Smooth muscle cell (in vitro differentiated cells): Measurements from ENCODE around the gene ACTL7B. TPM values are rescaled to one million over a fixed set of nuclear protein-coding genes. Genes with fewer than 3 reads are reported as not detected.

Experiments used
- DNase-seq: peaks from one replicate; lab custom pipeline; 2025; ENCODE audit not compliant: unreplicated experiment; lab: John Stamatoyannopoulos, UW
- H2AFZ ChIP-seq: fragments of 200-600 bp; sonication (generic); 2 replicates; pipeline ENCODE4 v1.6.0; 2016; ENCODE audit warnings: antibody characterized with exemption, low read depth, mild to moderate bottlenecking
- H3F3A ChIP-seq: fragments of 200-600 bp; sonication (generic); 2 replicates; pipeline ENCODE4 v1.6.0; 2017; ENCODE audit warnings: antibody characterized with exemption, low read depth
- H3K27ac ChIP-seq: fragments of 200-600 bp; sonication (generic); 2 replicates; pipeline ENCODE4 v1.5.1; 2016; ENCODE audit warnings: low read depth, mild to moderate bottlenecking
- H3K27me3 ChIP-seq: fragments of 200-600 bp; sonication (generic); 2 replicates; pipeline ENCODE4 v1.6.1; 2016; ENCODE audit warnings: low read depth, mild to moderate bottlenecking
- H3K36me3 ChIP-seq: fragments of 200-600 bp; sonication (generic); 2 replicates; pipeline ENCODE4 v1.5.1; 2016; ENCODE audit warnings: low read depth
- H3K4me1 ChIP-seq: fragments of 200-600 bp; sonication (generic); 2 replicates; pipeline ENCODE4 v1.5.1; 2016; ENCODE audit warnings: low read depth
- H3K4me2 ChIP-seq: fragments of 200-600 bp; sonication (generic); 2 replicates; pipeline ENCODE4 v1.6.0; 2016; ENCODE audit warnings: mild to moderate bottlenecking
- H3K4me3 ChIP-seq: fragments of 200-600 bp; sonication (generic); 2 replicates; pipeline ENCODE4 v1.5.1; 2016; ENCODE audit warnings: mild to moderate bottlenecking
- H3K79me2 ChIP-seq: fragments of 200-600 bp; sonication (generic); 2 replicates; pipeline ENCODE4 v1.6.0; 2016; ENCODE audit warnings: low read depth, mild to moderate bottlenecking
- H3K9ac ChIP-seq: fragments of 200-600 bp; sonication (generic); 2 replicates; pipeline ENCODE4 v1.6.0; 2016; ENCODE audit warnings: low read depth
- H3K9me3 ChIP-seq: fragments of 200-600 bp; sonication (generic); replicated peaks from 2 replicates; pipeline ENCODE4 v1.5.1; 2016; ENCODE audit warnings: low read depth
- H4K20me1 ChIP-seq: fragments of 200-600 bp; sonication (generic); 2 replicates; pipeline ENCODE4 v1.6.0; 2016; ENCODE audit warnings: low read depth
- WGBS: methylation state at CpG from one replicate; pipeline ENCODE4 v1.1.7; 2016; ENCODE audit warnings: low lambda C conversion rate; 5-methylcytosine and 5-hydroxymethylcytosine counted together
- polyA plus RNA-seq: library from polyadenylated mRNA; unstranded; fragments of >200 nt; fragmentation: Nextera tagmentation; extraction: Ambion mirVana; gene quantifications from 2 replicates; pipeline ENCODE4 v1.2.1, GENCODE V29; 2016
- total RNA-seq: library from RNA; depleted of rRNA; stranded (reverse); fragments of >200 nt; gene quantifications from 2 replicates; pipeline ENCODE4 v1.2.3, GENCODE V29; 2014
- TF ChIP-seq, protein P1 (sequence below): fragments of 200-600 bp; sonication (generic); IDR thresholded peaks from 2 replicates; pipeline ENCODE4 v1.5.1; 2017; ENCODE audit warnings: borderline replicate concordance, mild to moderate bottlenecking, antibody characterized with exemption; ENCODE audit not compliant: insufficient read depth, poor library complexity, severe bottlenecking

The ACTL7B gene, protein sequence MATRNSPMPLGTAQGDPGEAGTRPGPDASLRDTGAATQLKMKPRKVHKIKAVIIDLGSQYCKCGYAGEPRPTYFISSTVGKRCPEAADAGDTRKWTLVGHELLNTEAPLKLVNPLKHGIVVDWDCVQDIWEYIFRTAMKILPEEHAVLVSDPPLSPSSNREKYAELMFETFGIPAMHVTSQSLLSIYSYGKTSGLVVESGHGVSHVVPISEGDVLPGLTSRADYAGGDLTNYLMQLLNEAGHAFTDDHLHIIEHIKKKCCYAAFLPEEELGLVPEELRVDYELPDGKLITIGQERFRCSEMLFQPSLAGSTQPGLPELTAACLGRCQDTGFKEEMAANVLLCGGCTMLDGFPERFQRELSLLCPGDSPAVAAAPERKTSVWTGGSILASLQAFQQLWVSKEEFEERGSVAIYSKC
- total RNA-seq (not detected in 2 replicates), polyA plus RNA-seq (not detected in 2 replicates)

DNA sequence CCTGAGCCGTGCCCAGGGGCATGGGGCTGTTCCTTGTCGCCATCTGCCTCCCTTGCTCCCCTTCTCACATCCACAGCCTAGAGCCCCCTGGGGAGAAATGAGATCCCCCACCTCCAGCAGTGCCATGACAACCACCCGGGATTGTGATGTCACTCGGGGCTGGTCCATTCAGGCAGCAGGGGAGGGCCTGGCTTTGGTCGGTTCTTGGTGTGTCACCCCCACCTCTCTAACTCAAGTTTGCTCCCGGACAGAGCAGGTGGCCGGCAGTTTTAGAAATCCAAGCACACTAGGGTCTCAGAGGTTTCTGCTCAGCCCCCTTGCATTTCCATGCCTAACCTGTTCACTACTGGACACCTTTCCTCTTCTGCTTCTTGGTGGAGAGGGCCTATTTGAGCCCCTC, at the start of gene ACTL7B:
ACTL7B (minus strand) TSS at position 99 of the 400 bp plus-strand sequence; CDS start at position 43, 56 bp downstream.
- H2AFZ ChIP-seq = no peak within 1 kb of the TSS

DNA sequence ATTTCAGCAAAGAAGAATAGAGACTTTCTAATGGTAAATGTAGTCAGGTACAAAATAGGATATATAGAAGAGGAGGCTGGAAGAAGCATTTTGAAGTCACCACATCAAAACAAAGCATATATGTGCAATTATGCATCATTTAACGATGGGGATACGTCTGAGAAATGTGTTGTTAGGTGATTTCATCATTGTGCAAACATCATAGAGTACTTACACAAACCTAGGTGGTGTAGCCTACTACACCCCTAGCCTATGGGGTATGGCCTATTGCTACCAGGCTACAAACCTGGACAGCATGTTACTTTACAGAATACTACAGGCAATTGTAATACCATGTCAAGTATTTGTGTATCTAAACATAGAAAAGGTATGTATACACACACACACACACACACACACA, 49.7 kb upstream of the ACTL7B start:
- no peak overlapping the region for H3K4me3 ChIP-seq
- H3K4me1 ChIP-seq = no peaks in the 10 kb centered on the region
- H3K27me3 ChIP-seq = no peaks in the 10 kb centered on the region
- no peaks in the 10 kb centered on the region for H3K9me3 ChIP-seq
- 89% methylated on average over 2 of the region's 2 CpGs for WGBS
- no peaks in the 10 kb centered on the region for H3K79me2 ChIP-seq
- peaks cover 37% of the 10 kb centered on the region for H3K36me3 ChIP-seq
- H4K20me1 ChIP-seq = no peaks in the 10 kb centered on the region
- no peak overlapping the region for H3K4me2 ChIP-seq
- TF ChIP-seq, protein P1, sequence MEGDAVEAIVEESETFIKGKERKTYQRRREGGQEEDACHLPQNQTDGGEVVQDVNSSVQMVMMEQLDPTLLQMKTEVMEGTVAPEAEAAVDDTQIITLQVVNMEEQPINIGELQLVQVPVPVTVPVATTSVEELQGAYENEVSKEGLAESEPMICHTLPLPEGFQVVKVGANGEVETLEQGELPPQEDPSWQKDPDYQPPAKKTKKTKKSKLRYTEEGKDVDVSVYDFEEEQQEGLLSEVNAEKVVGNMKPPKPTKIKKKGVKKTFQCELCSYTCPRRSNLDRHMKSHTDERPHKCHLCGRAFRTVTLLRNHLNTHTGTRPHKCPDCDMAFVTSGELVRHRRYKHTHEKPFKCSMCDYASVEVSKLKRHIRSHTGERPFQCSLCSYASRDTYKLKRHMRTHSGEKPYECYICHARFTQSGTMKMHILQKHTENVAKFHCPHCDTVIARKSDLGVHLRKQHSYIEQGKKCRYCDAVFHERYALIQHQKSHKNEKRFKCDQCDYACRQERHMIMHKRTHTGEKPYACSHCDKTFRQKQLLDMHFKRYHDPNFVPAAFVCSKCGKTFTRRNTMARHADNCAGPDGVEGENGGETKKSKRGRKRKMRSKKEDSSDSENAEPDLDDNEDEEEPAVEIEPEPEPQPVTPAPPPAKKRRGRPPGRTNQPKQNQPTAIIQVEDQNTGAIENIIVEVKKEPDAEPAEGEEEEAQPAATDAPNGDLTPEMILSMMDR = no peak
- no peak for DNase-seq
- no peak overlapping the region for H2AFZ ChIP-seq
- H3K9ac ChIP-seq = no peak overlapping the region
- no peak overlapping the region for H3K27ac ChIP-seq
- no peaks in the 10 kb centered on the region for H3F3A ChIP-seq

More for the DNA sequence above, at the start of gene ACTL7B:
- no peak within 1 kb of the TSS for H3K9ac ChIP-seq
- no peaks in the 10 kb centered on the region for H3K36me3 ChIP-seq
- no peak for DNase-seq
- H4K20me1 ChIP-seq = no peaks in the 10 kb centered on the region
- no peaks in the 10 kb centered on the region for H3K79me2 ChIP-seq
- H3K9me3 ChIP-seq = no peaks in the 10 kb centered on the region
- peaks cover 30% of the 10 kb centered on the region for H3K27me3 ChIP-seq
- H3K4me2 ChIP-seq = no peak within 1 kb of the TSS
- no peak within 1 kb of the TSS for H3K4me3 ChIP-seq
- H3K4me1 ChIP-seq = no peaks in the 10 kb centered on the region
- no peaks in the 10 kb centered on the region for H3F3A ChIP-seq
- no peak within 1 kb of the TSS for H3K27ac ChIP-seq
- 92% methylated on average over 7 of the region's 7 CpGs for WGBS
- TF ChIP-seq, protein P1 = no peak

DNA sequence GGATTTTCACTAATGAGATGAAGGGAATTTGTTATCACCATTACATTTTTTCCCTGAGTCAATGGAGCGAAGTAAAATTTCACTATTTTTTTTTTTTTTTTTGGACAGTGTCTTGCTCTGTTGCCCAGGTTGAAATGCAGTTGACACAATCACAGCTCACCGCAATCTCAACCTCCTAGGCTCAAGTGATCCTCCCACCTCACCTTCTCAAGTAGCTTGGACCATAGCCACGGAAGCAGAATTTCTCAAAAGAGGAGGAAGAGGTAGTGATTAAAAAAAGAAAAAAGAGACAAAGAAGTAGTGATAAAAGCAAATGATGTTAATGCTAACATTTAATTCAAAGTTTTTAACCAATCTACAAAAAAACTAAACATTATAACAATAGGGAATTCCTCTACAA, 48.4 kb upstream of the ACTL7B start:
- 100% methylated on average over 2 of the region's 3 CpGs for WGBS

More for the DNA sequence above, 48.4 kb upstream of the ACTL7B start:
- no peaks in the 10 kb centered on the region for H3K27me3 ChIP-seq
- H3K36me3 ChIP-seq = peaks cover 38% of the 10 kb centered on the region
- no peaks in the 10 kb centered on the region for H4K20me1 ChIP-seq
- no peaks in the 10 kb centered on the region for H3K9me3 ChIP-seq
- no peaks in the 10 kb centered on the region for H3K79me2 ChIP-seq
- H2AFZ ChIP-seq = no peak overlapping the region
- TF ChIP-seq, protein P1 = no peak
- H3F3A ChIP-seq = no peaks in the 10 kb centered on the region
- H3K4me3 ChIP-seq = no peak overlapping the region
- H3K4me1 ChIP-seq = no peaks in the 10 kb centered on the region
- H3K27ac ChIP-seq = no peak overlapping the region
- no peak for DNase-seq
- no peak overlapping the region for H3K4me2 ChIP-seq
- H3K9ac ChIP-seq = no peak overlapping the region
